HG02970 (cell line): Measurements from ENCODE around the gene MYH9.
"Not testable (repeated sequence)": the region's sequence is repeated elsewhere in the genome, so short reads cannot be mapped to it uniquely, and the experiment has no call there.

ENCODE experiments used
- ATAC-seq: cut with Tn5 transposase; IDR thresholded peaks from one replicate; pipeline ENCODE4 v1.9.1; 2021; ENCODE audit warnings: mild to moderate bottlenecking, moderate library complexity, moderate number of reproducible peaks; ENCODE audit not compliant: unreplicated experiment, low FRiP score

The MYH9 gene

GRCh38 chr22:36298118-36298517 is 89.6 kb downstream of the MYH9 start:
- no peak for ATAC-seq

DNA sequence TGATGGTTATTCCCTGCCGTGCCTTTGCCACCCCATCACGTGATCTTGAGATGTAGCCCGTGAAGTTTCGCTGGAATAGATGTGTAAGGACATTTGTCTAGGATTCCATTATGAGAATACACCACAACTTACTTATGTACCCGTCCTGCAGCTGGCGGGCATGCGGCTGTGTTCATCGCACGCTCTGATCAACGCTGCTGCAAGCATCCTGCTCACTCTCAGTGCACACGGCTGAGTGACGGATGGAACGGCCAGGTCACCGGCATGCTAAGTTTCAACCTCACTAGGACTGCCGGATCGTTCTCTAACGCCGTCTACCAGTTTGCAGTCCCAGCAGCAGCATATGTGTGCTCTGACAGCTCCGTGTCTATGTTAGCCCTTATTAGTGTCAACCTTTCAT is 90.2 kb downstream of the MYH9 start:
- ATAC-seq = no peak

- no peak for ATAC-seq
Observed at GRCh38 chr22:36296690-36297089, 91.1 kb downstream of the MYH9 start.

- ATAC-seq = no peak
Observed at GRCh38 chr22:36295247-36295646, 92.5 kb downstream of the MYH9 start.

DNA sequence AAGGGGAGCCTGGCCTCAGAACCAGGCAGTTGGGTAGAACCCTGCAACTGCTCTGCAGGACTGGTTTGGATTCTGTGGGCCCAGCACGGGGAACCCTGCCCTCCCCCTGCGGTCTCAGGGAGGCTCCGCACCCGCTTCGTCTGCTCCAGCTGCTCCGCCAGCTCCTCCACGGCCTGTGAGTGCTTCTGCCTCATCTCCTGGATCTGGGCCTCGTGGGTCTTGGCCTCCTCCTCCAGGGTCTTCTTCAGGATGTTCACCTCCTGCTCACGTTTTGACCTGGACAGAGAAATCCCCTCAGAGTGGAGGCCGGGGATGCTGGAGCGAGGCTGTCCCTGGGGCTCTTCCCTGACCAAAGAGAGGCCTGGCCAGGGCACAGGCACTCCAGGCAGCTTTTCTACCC is 93.0 kb downstream of the MYH9 start:
- no peak for ATAC-seq

GRCh38 chr22:36294293-36294620 is 93.5 kb downstream of the MYH9 start:
- ATAC-seq = no peak

DNA sequence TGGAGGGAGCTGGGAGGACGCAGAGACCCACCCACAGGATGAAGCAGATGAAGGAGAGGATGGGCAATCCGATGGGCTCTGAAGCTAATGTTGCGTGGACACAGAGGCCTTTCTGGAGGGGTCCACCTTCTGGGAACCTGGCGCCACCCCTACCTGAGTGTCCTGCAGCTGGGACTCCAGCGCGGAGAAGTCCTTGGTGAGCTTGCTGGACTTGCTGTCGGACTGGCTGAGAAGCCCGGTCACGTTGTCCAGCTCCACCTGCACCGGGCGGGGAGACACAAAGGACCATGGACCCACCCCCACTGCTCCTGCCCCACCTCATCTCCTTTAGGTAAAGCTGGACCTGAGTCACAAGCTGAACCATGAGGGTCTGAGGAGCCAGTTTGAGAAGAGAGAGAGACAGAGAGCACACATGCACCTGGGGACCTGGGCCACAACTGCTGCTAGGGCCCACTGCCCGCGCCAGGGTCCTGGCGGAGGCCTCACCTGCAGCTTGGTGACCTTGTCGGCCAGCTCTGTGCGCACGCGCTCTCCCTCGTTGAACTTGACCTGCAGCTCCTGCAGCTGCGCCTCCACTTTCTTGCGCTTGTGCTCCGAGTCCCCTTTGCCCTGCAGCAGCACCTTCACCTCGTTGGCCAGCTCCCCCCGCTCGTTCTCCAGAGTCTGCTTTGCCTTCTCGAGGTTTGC is 94.0 kb downstream of the MYH9 start:
- no peak for ATAC-seq

DNA sequence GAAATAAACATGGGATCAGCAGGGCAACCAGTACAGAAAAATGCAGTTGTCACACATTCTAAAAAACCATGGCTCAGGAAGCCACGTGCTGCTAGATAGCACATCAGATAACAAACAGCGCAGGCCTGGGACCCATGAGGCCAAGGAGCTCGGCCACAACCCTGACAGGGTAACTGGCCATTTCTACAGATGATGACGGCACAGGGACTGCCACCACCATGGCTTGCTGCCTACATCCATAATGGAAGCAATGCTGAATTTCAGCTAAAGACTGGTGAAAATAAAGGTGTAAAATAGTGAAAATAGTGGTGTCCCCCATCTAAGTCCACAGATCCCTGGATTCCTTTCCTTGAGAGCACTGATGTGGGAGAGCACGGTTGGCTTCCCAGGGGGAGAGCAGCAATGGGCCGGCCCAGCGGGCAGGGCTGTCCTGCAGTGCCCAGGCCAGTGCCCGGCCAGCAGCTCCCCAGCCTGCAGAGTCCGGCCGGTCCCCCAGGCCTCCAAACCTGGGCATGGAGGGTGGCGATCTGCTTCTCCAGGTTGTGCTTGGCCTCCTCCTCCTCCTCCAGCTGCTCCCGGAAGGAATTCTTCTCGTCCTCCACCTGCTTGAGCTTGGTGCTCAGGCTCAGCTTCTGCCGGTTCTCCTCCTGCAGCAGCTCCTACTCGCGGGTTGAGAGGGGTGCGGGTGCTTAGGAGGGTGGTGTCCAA is 94.8 kb downstream of the MYH9 start:
- no peak for ATAC-seq

DNA sequence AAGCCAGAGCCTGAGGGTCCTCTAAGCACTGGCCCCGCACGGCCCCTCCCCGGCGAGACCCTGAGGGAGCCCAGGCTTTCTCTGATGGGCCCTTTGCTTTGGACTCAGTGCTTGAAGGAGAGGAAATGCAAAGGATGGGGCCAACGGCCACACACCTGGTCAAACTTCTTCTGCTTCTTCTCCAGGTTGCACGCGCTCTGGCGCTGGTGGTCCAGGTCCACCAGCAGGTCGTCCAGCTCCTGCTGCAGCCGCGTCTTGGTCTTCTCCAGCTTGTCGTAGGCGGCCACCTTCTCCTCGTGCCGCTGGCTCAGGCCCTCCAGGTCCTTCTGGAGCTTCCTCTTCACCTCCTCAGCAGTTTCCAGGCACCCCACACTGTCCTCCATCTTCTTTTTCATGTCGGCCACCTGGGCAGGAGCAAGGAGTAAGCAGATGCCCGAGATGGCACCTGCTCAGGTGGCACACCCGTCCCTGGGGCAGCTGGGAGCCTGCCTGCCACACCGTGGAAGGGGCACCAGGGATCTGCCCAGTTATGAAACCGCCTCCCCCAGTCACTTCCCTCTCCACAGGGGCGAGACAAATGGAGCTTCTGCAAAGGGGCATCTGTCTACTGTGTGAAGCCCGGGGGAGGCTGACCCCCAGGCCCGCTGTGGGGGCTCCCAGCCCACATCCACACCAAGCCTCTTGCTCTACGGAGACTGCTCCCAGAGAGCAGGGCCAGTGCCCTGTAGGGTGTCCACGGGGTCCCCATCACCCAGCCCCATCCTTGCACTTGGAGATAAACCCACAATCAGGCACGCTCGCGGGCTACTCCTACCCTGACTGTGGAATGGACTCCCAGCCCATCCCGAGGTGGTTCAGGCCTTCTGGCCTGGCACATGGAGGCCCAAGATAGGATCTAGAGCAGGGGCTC is 95.7 kb downstream of the MYH9 start:
- ATAC-seq = no peak

- ATAC-seq = not testable (repeated sequence)
Observed at GRCh38 chr22:36290391-36291075, 97.2 kb downstream of the MYH9 start.

DNA sequence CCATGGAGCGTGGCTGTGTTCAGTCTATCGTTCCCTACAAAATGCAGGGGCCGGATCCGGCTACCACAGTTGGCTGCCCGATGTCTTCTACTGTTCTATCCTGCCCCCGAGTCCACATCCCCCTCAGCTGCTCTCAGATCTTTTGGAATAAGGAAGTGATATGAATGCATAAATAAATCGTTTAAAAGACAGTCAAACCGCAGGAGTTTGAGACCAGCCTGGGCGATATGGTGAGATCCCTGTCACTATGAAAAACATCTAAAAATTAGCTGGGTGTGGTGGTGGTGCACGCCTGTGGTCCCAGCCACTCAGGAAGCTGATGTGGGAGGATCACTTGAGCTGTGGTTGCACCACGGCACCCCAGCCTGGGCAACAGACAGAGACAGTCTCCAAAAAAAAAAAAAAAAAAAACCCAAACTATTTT is 97.8 kb downstream of the MYH9 start:
- ATAC-seq = not testable (repeated sequence)

DNA sequence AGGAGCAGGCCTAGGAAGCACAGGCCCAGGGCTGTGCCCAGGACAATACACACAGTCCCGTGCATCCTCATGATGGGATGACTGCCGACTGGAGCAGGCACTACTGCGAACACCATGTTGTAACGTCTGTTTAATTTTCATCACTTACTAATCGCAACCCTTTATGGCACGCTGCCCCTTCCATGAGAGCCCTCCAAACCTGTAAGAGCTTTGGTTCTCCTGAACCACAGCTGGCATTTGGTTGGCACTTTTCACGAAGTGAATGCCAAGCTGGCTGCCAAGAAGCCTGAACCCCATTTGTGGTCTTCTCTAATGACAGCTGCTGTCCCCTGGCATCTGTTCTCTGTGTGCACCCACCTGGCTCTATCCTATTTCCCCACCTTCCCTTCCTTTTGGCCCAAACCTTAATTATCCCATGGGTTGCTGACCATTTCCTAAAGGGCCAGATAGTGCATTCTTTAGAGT is 98.3 kb downstream of the MYH9 start:
- ATAC-seq = no peak

DNA sequence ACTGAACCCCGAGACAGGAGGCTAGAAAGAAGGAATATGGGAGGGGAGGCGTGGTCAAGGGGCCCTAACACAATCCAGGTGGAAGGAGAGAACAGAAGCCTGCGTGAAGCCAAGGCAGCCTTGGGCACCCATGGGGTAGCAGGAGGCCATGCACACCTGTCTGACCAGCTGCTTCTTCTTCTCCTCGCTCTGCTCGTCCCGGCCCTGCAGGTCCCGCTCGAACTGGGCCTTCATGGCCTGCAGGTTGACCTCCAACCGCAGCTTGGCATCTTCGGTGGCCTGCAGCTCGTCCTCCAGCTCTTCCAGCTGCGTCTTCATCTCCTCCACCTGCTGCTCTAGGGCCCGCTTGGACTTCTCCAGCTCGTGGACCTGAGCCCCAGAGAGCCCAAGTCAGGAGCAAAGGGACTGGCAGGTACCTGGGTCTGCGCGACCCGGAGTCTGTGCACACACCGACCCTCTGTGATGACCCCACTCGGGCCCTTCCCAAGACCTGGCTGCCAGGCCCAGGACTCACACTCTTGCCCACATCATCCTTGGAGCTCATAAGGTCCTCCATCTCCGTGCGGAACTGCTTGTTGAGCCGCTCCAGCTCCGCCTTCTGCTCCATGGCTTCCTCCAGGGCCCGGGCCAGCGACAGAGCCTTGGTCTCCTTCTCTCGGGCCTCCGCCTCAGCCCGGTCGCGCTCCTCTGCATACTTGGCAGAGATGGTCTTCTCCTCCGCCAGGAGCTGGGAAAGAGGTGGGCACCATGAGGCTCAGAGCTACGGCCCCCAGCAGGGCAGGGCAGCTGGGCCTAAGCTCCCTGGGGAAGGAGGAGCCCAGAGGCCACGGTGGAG is 99.0 kb downstream of the MYH9 start:
- no peak for ATAC-seq

- no peak for ATAC-seq
Observed at GRCh38 chr22:36287881-36288515, 99.8 kb downstream of the MYH9 start.

DNA sequence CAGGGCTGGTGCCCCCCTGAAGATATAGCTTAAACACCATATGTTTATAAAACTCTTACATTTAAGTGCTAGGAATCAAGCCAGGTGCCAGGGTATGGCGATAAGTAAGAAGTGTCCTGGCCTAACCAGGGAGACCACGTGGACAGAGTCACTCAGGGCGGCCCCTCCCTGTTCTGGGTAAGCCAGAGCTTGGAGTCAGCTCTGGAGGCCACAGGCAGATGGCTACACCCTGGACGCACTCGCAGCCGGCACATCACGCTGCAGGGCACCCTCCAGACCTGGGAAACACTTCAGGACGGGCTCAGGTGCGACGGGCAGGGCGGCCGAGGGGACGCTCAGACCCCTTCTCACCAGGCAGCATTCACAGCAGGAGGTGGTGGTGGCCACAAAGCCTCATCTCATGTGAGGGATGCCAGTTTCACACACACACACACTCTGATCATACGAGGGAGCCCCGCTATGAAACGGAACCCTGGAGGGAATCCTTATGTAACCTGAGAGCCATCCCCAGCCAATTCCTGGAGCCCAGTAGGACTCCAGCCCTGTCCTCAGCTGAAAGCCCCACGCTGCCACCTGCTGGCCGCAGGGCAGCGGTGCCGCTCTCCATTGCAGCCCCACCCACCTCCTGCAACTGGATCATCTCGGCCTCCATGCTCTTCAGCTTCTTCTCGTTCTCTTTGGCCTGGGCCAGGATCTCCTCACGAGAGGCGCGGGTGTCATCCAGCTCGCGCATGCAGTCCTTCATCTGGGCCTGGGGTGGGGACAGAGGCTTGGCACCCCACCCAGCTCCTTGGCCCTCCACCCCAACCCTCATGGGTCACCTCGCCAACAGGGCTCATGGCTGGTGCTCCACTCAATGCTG is 101.4 kb downstream of the MYH9 start:
- ATAC-seq = no peak

- ATAC-seq = no peak
Observed at GRCh38 chr22:36285545-36285944, 102.2 kb downstream of the MYH9 start.

DNA sequence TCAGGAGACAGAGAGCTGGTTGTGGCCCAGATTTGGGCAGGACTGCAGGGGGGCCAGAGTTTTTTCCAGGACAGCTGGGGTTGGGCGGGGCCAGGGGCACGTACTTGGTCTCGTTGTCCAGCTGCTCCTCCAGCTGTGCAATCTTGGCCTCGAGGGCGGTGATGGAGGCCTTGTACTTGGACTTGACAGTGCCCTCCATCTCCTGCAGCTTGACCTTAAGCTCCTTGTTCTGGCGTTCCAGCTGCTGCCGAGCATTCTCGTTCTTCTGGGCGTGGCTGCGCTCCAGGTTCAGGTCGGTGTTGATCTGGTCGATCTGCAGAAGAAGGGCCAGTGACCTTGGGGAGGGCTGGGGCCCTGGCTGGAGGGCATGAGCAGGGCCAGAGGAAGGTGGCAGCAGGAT is 102.8 kb downstream of the MYH9 start:
- ATAC-seq = no peak

DNA sequence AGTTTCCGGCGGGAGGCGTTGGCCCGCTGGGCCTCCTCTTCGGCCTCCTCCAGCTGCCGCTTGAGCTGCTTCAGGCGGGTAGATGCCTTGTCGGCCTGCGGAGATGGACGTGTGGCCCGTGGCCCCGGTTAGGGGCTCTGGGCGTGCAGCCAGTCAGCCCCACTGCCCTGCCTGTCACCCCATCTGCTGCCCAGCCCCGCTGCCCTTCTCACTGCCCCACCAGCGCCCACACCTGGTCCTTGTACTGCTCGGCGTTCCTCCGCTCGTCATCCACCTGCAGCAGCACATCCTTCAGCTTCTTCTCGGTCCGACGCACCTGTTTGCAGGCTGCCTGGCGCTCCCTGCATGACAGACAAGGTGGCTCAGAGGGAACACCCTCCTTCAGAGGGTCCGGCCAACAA is 103.6 kb downstream of the MYH9 start:
- ATAC-seq = no peak
